Memory B cell (primary cell): Measurements from ENCODE around the gene OR2V1.
"Not testable (repeated sequence)": the region's sequence is repeated elsewhere in the genome, so short reads cannot be mapped to it uniquely, and the experiment has no call there.

ENCODE experiments used
- ATAC-seq: fragments of 150-1000 bp; cut with Tn5 transposase; 2 replicates; pipeline ENCODE4 v1.10.0; 2021; ENCODE audit warnings: low read depth, mild to moderate bottlenecking, moderate library complexity
- DNase-seq, 2 donors: peaks; one replicate each; pipeline ENCODE4 v3.0.0; 2022; ENCODE audit warnings: low spot score in 2 of 2
- H3K27ac Mint-ChIP-seq: one replicate; pipeline ENCODE4 v1.8.0; 2022; ENCODE audit warnings: mild to moderate bottlenecking, moderate library complexity, mixed read lengths
- H3K27me3 Mint-ChIP-seq: one replicate; pipeline ENCODE4 v1.8.0; 2022; ENCODE audit warnings: mixed read lengths
- H3K36me3 Mint-ChIP-seq: one replicate; pipeline ENCODE4 v1.8.0; 2022; ENCODE audit warnings: mild to moderate bottlenecking, mixed read lengths
- H3K4me1 Mint-ChIP-seq: one replicate; pipeline ENCODE4 v1.8.0; 2022; ENCODE audit warnings: mixed read lengths
- H3K4me3 Mint-ChIP-seq: one replicate; pipeline ENCODE4 v1.8.0; 2022; ENCODE audit warnings: mild to moderate bottlenecking, moderate library complexity, mixed read lengths
- H3K9me3 Mint-ChIP-seq: one replicate; pipeline ENCODE4 v1.8.0; 2022; ENCODE audit warnings: mixed read lengths

OR2V1 gene

GRCh38 chr5:181149806-181150733 is 19.1 kb upstream of the OR2V1 start:
- ATAC-seq: no peak

GRCh38 chr5:181149355-181149754 is 18.4 kb upstream of the OR2V1 start:
- ATAC-seq: no peak
- no peak overlapping the region for H3K27ac Mint-ChIP-seq
- no peak overlapping the region for H3K4me3 Mint-ChIP-seq
- DNase-seq: no peak
- no peaks in the 10 kb centered on the region for H3K9me3 Mint-ChIP-seq
- H3K27me3 Mint-ChIP-seq: peaks cover 25% of the 10 kb centered on the region
- no peaks in the 10 kb centered on the region for H3K36me3 Mint-ChIP-seq
- peaks cover 5% of the 10 kb centered on the region for H3K4me1 Mint-ChIP-seq

More at GRCh38 chr5:181149806-181150733, 19.1 kb upstream of the OR2V1 start:
- peaks cover 2% of the 10 kb centered on the region for H3K36me3 Mint-ChIP-seq
- peaks cover 27% of the 10 kb centered on the region for H3K27me3 Mint-ChIP-seq
- DNase-seq: no peak
- H3K4me3 Mint-ChIP-seq: no peak overlapping the region
- no peak overlapping the region for H3K27ac Mint-ChIP-seq
- H3K9me3 Mint-ChIP-seq: peaks cover 2% of the 10 kb centered on the region
- peaks cover 5% of the 10 kb centered on the region for H3K4me1 Mint-ChIP-seq

GRCh38 chr5:181146927-181147636 is 16.1 kb upstream of the OR2V1 start, which contains the start of gene OR2V2:
Gene OR2V2 (plus strand): TSS chr5:181147586. CDS start chr5:181154943, 7,357 bp downstream.
- not testable (repeated sequence) for H3K27ac Mint-ChIP-seq, H3K36me3 Mint-ChIP-seq, ATAC-seq, H3K4me3 Mint-ChIP-seq, H3K9me3 Mint-ChIP-seq, H3K4me1 Mint-ChIP-seq, DNase-seq
- peaks cover 31% of the 10 kb centered on the region for H3K27me3 Mint-ChIP-seq

DNA sequence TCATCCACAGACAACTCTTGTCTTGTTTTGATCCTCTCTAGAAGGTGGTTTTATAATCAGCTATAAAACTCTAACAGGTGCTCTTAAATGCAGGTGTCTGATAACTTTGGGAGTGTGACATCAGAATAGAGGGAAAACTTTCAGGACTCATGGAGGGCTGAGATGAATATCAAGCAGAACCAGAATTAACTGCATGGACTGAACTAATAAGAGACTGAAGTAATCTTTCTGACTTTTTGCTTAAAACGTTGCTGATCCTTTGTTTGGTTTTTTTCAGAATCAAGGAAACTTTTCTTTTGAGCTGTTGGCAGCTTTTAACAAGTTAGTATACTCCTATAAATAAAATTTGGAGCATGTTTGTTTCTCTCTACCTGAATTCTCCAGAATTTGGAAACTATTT is 14.2 kb upstream of the OR2V1 start:
- H3K4me3 Mint-ChIP-seq: no peak overlapping the region
- DNase-seq: no peak
- peaks cover 3% of the 10 kb centered on the region for H3K4me1 Mint-ChIP-seq
- H3K36me3 Mint-ChIP-seq: no peaks in the 10 kb centered on the region
- no peaks in the 10 kb centered on the region for H3K9me3 Mint-ChIP-seq
- no peak overlapping the region for H3K27ac Mint-ChIP-seq
- ATAC-seq: no peak
- H3K27me3 Mint-ChIP-seq: peaks cover 35% of the 10 kb centered on the region

DNA sequence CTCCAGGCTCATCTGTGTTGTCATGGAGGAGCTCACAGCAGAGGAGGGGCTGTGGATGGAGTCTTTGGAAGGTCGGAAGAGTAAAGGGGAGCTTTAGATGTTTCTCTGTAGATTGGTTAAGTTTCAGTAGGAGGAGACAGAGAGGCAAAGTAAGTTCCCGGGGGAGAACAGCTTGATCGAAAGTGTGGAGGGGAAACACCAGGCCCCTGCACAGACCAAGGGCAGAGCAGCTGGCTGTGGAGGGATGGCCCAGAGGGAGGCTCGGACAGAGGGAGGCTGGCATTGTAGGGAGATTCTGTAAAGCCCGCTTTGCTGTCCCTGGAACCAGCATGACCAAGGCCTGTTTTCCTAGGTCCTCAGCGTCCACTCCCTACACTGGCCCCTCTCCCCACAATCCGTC is 11.1 kb upstream of the OR2V1 start:
- no peaks in the 10 kb centered on the region for H3K36me3 Mint-ChIP-seq
- no peak overlapping the region for H3K27ac Mint-ChIP-seq
- DNase-seq (no peak), ATAC-seq (no peak)
- H3K4me1 Mint-ChIP-seq: no peaks in the 10 kb centered on the region
- peaks cover 6% of the 10 kb centered on the region for H3K9me3 Mint-ChIP-seq
- no peak overlapping the region for H3K4me3 Mint-ChIP-seq
- peaks cover 17% of the 10 kb centered on the region for H3K27me3 Mint-ChIP-seq

DNA sequence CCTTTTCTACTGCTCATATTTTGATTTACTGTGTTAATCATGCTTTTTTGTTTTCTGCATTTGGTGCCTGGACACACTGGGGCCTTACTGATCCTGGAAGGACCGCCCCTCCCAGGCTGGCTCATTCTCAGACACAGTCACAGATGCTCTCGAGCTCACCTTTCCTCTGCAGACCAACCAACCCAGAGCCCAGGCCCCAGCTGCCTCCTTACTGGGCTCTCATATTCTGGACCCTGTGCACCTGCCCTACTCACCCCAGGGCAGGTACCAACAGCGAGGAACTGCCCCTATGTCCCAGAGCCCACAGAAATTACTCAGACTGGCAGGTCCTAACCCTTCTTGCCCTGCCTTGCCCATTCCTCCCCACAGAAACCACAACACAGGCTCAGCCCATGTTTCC is 9.8 kb upstream of the OR2V1 start:
- DNase-seq (no peak), ATAC-seq (no peak)
- H3K4me3 Mint-ChIP-seq: no peak overlapping the region
- H3K27me3 Mint-ChIP-seq: peaks cover 15% of the 10 kb centered on the region
- no peaks in the 10 kb centered on the region for H3K36me3 Mint-ChIP-seq
- H3K4me1 Mint-ChIP-seq: no peaks in the 10 kb centered on the region
- no peak overlapping the region for H3K27ac Mint-ChIP-seq
- peaks cover 6% of the 10 kb centered on the region for H3K9me3 Mint-ChIP-seq

- H3K27ac Mint-ChIP-seq: no peak overlapping the region
- H3K27me3 Mint-ChIP-seq: peaks cover 13% of the 10 kb centered on the region
- no peak for DNase-seq
- no peak overlapping the region for H3K4me3 Mint-ChIP-seq
- no peak for ATAC-seq
- no peaks in the 10 kb centered on the region for H3K4me1 Mint-ChIP-seq
- H3K36me3 Mint-ChIP-seq: peaks cover 2% of the 10 kb centered on the region
- peaks cover 7% of the 10 kb centered on the region for H3K9me3 Mint-ChIP-seq
Observed at GRCh38 chr5:181138258-181138657, 7.3 kb upstream of the OR2V1 start.

- Mint-ChIP-seq H3K27ac (no peak overlapping the region), H3K9me3 (peaks cover 7% of the 10 kb centered on the region), H3K36me3 (peaks cover 2% of the 10 kb centered on the region), H3K27me3 (peaks cover 10% of the 10 kb centered on the region), H3K4me3 (no peak overlapping the region), H3K4me1 (no peaks in the 10 kb centered on the region)
- no peak for ATAC-seq
- DNase-seq: no peak
Observed at GRCh38 chr5:181136361-181136955, 5.5 kb upstream of the OR2V1 start.

GRCh38 chr5:181134259-181134658 is 3.3 kb upstream of the OR2V1 start:
- H3K36me3 Mint-ChIP-seq: peaks cover 2% of the 10 kb centered on the region
- H3K9me3 Mint-ChIP-seq: peaks cover 7% of the 10 kb centered on the region
- H3K4me3 Mint-ChIP-seq: no peak overlapping the region
- peaks cover 10% of the 10 kb centered on the region for H3K27me3 Mint-ChIP-seq
- no peak for DNase-seq
- ATAC-seq: no peak
- H3K4me1 Mint-ChIP-seq: no peaks in the 10 kb centered on the region
- no peak overlapping the region for H3K27ac Mint-ChIP-seq

- DNase-seq: no peak
Observed at GRCh38 chr5:181133610-181134231, 2.8 kb upstream of the OR2V1 start.

GRCh38 chr5:181133083-181133482 is 2.1 kb upstream of the OR2V1 start:
- peaks cover under 1% of the 10 kb centered on the region for H3K4me1 Mint-ChIP-seq
- DNase-seq (no peak), ATAC-seq (no peak)
- no peak overlapping the region for H3K4me3 Mint-ChIP-seq
- peaks cover 14% of the 10 kb centered on the region for H3K27me3 Mint-ChIP-seq
- peaks cover 2% of the 10 kb centered on the region for H3K36me3 Mint-ChIP-seq
- no peak overlapping the region for H3K27ac Mint-ChIP-seq
- peaks cover 2% of the 10 kb centered on the region for H3K9me3 Mint-ChIP-seq

More at GRCh38 chr5:181133610-181134231, 2.8 kb upstream of the OR2V1 start:
- Mint-ChIP-seq H3K36me3 (peaks cover 2% of the 10 kb centered on the region), H3K27ac (no peak overlapping the region), H3K27me3 (peaks cover 10% of the 10 kb centered on the region), H3K4me1 (no peaks in the 10 kb centered on the region), H3K4me3 (no peak overlapping the region), H3K9me3 (peaks cover 4% of the 10 kb centered on the region)
- no peak for ATAC-seq

DNA sequence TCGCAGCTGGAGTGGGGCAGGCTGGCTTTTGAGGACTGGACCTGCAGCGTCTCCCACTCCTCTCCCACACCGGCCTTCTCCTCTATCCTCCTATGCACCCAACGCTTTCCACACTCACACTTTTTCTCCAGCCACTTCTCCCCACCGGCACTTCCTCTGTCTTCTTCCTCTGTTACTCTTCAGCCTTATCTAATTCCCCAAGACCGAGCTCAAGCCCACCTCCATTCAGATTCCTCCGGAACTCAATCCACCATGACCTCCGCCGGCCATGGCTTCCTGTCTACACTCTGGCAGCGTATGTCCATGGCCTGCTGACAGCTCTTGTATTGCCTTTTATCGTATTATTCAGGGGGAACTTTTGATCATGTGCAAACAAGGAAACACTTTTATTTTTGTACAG is 545 bp upstream of the OR2V1 start:
- Mint-ChIP-seq H3K4me1 (peaks cover 4% of the 10 kb centered on the region), H3K27me3 (peaks cover 19% of the 10 kb centered on the region), H3K27ac (no peak overlapping the region), H3K9me3 (peaks cover 2% of the 10 kb centered on the region), H3K4me3 (no peak overlapping the region), H3K36me3 (peaks cover 2% of the 10 kb centered on the region)
- ATAC-seq (no peak), DNase-seq (no peak)

- not testable (repeated sequence) for H3K4me1 Mint-ChIP-seq, ATAC-seq, H3K9me3 Mint-ChIP-seq, H3K4me3 Mint-ChIP-seq, DNase-seq, H3K27ac Mint-ChIP-seq, H3K36me3 Mint-ChIP-seq
- H3K27me3 Mint-ChIP-seq: peaks cover 26% of the 10 kb centered on the region
Observed at GRCh38 chr5:181130081-181130480, 888 bp downstream of the OR2V1 start.

DNA sequence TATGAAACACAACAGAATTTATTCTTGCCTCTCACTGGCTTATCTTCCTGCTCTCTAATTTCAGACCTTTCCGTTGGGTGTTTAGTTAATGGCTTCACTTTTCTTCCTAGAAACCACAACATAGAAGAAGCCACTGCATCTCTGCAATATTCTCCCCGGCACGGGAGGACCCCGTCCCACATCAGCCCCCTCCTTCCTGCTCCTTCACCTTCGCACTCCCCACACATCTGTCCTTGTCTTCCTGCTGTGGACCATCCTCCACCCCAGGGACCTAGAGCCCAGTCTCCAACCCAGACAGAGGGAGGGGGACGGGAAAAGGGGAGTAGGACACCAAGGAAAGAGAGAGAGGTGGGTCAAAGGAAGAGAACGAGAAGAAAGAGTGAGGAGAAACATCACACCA is 1.4 kb downstream of the OR2V1 start:
- H3K27ac Mint-ChIP-seq: no peak overlapping the region
- peaks cover 2% of the 10 kb centered on the region for H3K36me3 Mint-ChIP-seq
- H3K4me1 Mint-ChIP-seq: peaks cover 6% of the 10 kb centered on the region
- H3K9me3 Mint-ChIP-seq: peaks cover 2% of the 10 kb centered on the region
- ATAC-seq (no peak), DNase-seq (no peak)
- peaks cover 30% of the 10 kb centered on the region for H3K27me3 Mint-ChIP-seq
- H3K4me3 Mint-ChIP-seq: no peak overlapping the region
